B cell (primary cell): ENCODE results near the gene HDGFL2.

Source experiments
- CTCF ChIP-seq: fragments of 200-600 bp; IDR thresholded peaks from one replicate; pipeline ENCODE4 v1.8.0; 2022; ENCODE audit warnings: antibody characterized with exemption, mild to moderate bottlenecking
- EZH2 ChIP-seq: IDR thresholded peaks from 2 replicates; pipeline ENCODE4 v1.6.1; 2012; ENCODE audit warnings: borderline replicate concordance, low read depth, mild to moderate bottlenecking, moderate library complexity, low read length; ENCODE audit not compliant: insufficient read depth, poor library complexity, severe bottlenecking

- TF ChIP-seq CTCF: no peak
- TF ChIP-seq EZH2: no peak
Observed at GRCh38 chr19:4453232-4454179, 18.6 kb upstream of the HDGFL2 start.
